Adrenal gland (tissue), 12 donors: Measurements from ENCODE around the gene FAM98C. TPM values are rescaled to one million over a fixed set of nuclear protein-coding genes. Genes with fewer than 3 reads are reported as not detected.

Source experiments
- DNase-seq, 7 donors: peaks; one replicate each; pipeline ENCODE4 v3.0.0-alpha.2; 2019 to 2020
- H3K27ac ChIP-seq, 5 donors: fragments of 200-600 bp; sonication (generic) in 4 of 5; 1 replicate in 3 of 5; 2 replicates in 2 of 5; pipeline versions ENCODE4 v1.5.1 to v1.8.0; 2016 to 2020; ENCODE audit warnings: mild to moderate bottlenecking in 1 of 5
- H3K27me3 ChIP-seq: fragments of 200-600 bp; 2 replicates; pipeline ENCODE4 v1.8.0; 2021
- H3K36me3 ChIP-seq, 2 donors: fragments of 200-600 bp; replicated peaks in 1 of 2; 1 replicate in 1 of 2; 2 replicates in 1 of 2; pipeline versions ENCODE4 v1.5.1 to v1.8.0; 2018 to 2022
- H3K4me1 ChIP-seq, 2 donors: fragments of 200-600 bp; replicated peaks in 1 of 2; 1 replicate in 1 of 2; 2 replicates in 1 of 2; pipeline versions ENCODE4 v1.5.1 to v1.8.0; 2018 to 2021
- H3K4me3 ChIP-seq, 4 donors: fragments of 200-600 bp; sonication (generic) in 3 of 4; one replicate each; pipeline ENCODE4 v1.5.1; 2016 to 2018
- H3K9me3 ChIP-seq, 3 donors: fragments of 200-600 bp; sonication (generic) in 1 of 3; replicated peaks in 1 of 3; 1 replicate in 2 of 3; 2 replicates in 1 of 3; pipeline versions ENCODE4 v1.5.1 to v1.8.0; 2016 to 2021
- POLR2A ChIP-seq, 2 donors: fragments of 450-650 bp; IDR thresholded peaks; one replicate each; pipeline ENCODE4 v1.6.1; 2017; ENCODE audit warnings: antibody characterized with exemption in 2 of 2, mild to moderate bottlenecking in 2 of 2, moderate library complexity in 1 of 2
- WGBS, 4 donors: extraction: QIAGEN DNeasy Blood & Tissue Kit in 2 of 4; methylation state at CpG; one replicate each; pipeline versions ENCODE4 v1.1.5 to v1.1.7; 2013 to 2017; 5-methylcytosine and 5-hydroxymethylcytosine counted together
- intact Hi-C, 2 donors: fragments of 100-400 bp; cut with DNase I; formaldehyde crosslinking; loops; one replicate each; pipeline versions ENCODE4 v1.14.1 to v1.15.0; 2022 to 2023
- polyA plus RNA-seq, 3 donors: library from polyadenylated mRNA; stranded (reverse); fragments of 200-250 nt in 2 of 3; fragments of 350-450 nt in 1 of 3; fragmentation: Illumina TruSeq in 1 of 3; extraction: RNeasy Lipid Tissue Mini Kit (QIAGEN cat#74804) in 1 of 3; gene quantifications; one replicate each; pipeline ENCODE4 v1.2.3, GENCODE V29; 2013 to 2014
- total RNA-seq, 9 donors: library from RNA; depleted of rRNA in 4 of 9; stranded (reverse); fragments of >200 nt in 4 of 9; fragments of 120-200 nt in 1 of 9; fragmentation: NEBNext Ultra II Directional in 1 of 9; extraction: Animal tissue kit (Norgen Biotek cat#: 25700) in 1 of 9; gene quantifications; one replicate each; pipeline versions ENCODE4 v1.1.0 to v1.2.4, GENCODE V29; 2013 to 2023
- TF ChIP-seq, protein P1 (sequence below), 6 experiments: fragments of 450-650 bp in 4 of 6; fragments of 200-600 bp in 2 of 6; sonication (generic) in 1 of 6; IDR thresholded peaks; 1 replicate in 5 of 6; 2 replicates in 1 of 6; pipeline versions ENCODE4 v1.5.1 to v1.8.0; 2016 to 2021; ENCODE audit warnings: antibody characterized with exemption in 6 of 6, mild to moderate bottlenecking in 2 of 6, moderate library complexity in 1 of 6
- donor health status: healthy with polysubstance abuse.
- donor health status: Bipolar disorder and iron deficiency.
- donor health status: DM: yes; HTN: yes; CAD: no.
- donor health status: DM: no; HTN: no; CAD: no.
- donor health status: DM: no; HTN: no; CAD: no.
- donor health status: DM: yes; HTN: yes; CAD: no.

FAM98C gene
- total and polyA plus RNA-seq, 12 donors: 5.3 to 33.5 (median 17.0) TPM

- Histone ChIP-seq H3K9me3 (no peaks in the 10 kb centered on the region), H3K36me3 (no peaks in the 10 kb centered on the region), H3K4me3 (no peak overlapping the region), H3K27ac (no peak overlapping the region), H3K27me3 (no peaks in the 10 kb centered on the region), H3K4me1 (peaks cover 2 to 3% of the 10 kb centered on the region in 2 donors)
- intact Hi-C loops: loop anchor here in 1 of 2 donors (5.0 kb wide), 1 partner anchor 33 kb away; the partner anchor contains the start of gene CATSPERG
- 66 to 80% (median 74%) methylated on average over 12 of the region's 12 CpGs for WGBS, 4 donors
- no peak for DNase-seq
- TF ChIP-seq POLR2A (IDR thresholded peaks at IDR 0.05): no peak
- TF ChIP-seq, protein P1, sequence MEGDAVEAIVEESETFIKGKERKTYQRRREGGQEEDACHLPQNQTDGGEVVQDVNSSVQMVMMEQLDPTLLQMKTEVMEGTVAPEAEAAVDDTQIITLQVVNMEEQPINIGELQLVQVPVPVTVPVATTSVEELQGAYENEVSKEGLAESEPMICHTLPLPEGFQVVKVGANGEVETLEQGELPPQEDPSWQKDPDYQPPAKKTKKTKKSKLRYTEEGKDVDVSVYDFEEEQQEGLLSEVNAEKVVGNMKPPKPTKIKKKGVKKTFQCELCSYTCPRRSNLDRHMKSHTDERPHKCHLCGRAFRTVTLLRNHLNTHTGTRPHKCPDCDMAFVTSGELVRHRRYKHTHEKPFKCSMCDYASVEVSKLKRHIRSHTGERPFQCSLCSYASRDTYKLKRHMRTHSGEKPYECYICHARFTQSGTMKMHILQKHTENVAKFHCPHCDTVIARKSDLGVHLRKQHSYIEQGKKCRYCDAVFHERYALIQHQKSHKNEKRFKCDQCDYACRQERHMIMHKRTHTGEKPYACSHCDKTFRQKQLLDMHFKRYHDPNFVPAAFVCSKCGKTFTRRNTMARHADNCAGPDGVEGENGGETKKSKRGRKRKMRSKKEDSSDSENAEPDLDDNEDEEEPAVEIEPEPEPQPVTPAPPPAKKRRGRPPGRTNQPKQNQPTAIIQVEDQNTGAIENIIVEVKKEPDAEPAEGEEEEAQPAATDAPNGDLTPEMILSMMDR (IDR thresholded peaks at IDR 0.05): no peak
These were observed 32.6 kb upstream of the FAM98C start for GRCh38 chr19:38370299-38370698.

DNA sequence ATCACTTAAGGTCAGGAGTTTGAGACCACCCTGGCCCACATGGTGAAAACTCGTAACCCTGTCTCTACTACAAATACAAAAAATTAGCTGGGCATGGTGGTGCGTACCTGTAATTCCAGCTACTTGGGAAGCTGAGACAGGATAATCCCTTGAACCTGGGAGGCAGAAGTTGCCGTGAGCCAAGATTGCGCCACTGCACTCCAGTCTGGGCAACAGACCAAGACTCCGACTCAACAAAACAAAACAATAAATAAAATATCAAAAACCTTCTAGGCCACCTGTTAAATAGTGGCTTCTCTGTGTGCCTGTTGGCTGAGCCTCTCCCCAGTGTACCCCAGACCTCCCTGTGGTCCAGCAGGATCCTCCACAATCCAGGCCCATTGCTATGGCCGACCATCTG, 31.8 kb upstream of the FAM98C start:
- H3K4me3 ChIP-seq: no peak overlapping the region
- TF ChIP-seq POLR2A (IDR thresholded peaks at IDR 0.05): no peak
- TF ChIP-seq, protein P1 (IDR thresholded peaks at IDR 0.05): no peak
- intact Hi-C loops: loop anchor here in 1 of 2 donors (5.0 kb wide), 1 partner anchor 34 kb away; the partner anchor contains the start of gene CATSPERG

DNA sequence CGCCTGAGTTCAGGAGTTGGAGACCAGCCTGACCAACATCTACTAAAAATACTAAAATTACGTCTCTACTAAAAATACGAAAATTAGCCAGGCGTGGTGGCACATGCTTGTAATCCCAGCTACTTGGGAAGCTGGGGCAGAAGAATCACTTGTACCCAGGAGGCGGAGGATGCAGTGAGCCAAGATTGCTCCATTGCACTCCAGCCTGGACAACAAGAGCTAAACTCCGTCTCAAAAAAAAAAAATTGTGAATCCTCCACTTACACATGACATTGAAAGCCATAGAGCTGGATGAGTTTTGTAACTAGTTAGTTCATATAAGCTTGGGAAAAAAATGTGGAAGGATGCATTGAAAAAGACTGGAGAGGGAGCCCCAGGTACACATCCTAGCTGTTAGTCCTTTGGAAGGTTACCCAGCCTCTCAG, 29.0 kb upstream of the FAM98C start:
- TF ChIP-seq, protein P1 (IDR thresholded peaks at IDR 0.05): no peak
- no peak for TF ChIP-seq POLR2A (IDR thresholded peaks at IDR 0.05)
- 58 to 69% (median 65%) methylated on average over 6 of the region's 6 CpGs for WGBS, 4 donors
- peaks cover 0 to 10% of the 10 kb centered on the region in 2 donors for H3K36me3 ChIP-seq
- H3K27me3 ChIP-seq: no peaks in the 10 kb centered on the region
- no peaks in the 10 kb centered on the region for H3K9me3 ChIP-seq
- peak overlapping the region in 4 of 5 donors; percentile 72 to 95 (median 89) for H3K27ac ChIP-seq
- H3K4me1 ChIP-seq: peaks cover 13 to 21% of the 10 kb centered on the region in 2 donors
- H3K4me3 ChIP-seq: peak overlapping the region in 1 of 4 donors; percentile 76
- intact Hi-C loops: loop anchor here in 1 of 2 donors (5.0 kb wide), 1 partner anchor 37 kb away; the partner anchor contains the start of gene CATSPERG
- DNase-seq: no peak

More for the DNA sequence above, 31.8 kb upstream of the FAM98C start:
- Histone ChIP-seq H3K36me3 (no peaks in the 10 kb centered on the region), H3K9me3 (no peaks in the 10 kb centered on the region), H3K27ac (no peak overlapping the region), H3K27me3 (no peaks in the 10 kb centered on the region), H3K4me1 (peaks cover 10% of the 10 kb centered on the region in 2 donors)
- WGBS, 4 donors: 58 to 69% (median 68%) methylated on average over 6 of the region's 6 CpGs
- DNase-seq: no peak

GRCh38 chr19:38374332-38375097, 28.4 kb upstream of the FAM98C start, which contains the start of gene PSMD8:
Gene PSMD8, plus strand, starts transcription at chr19:38374571. Its CDS starts 31 bp downstream, at chr19:38374602.
- TF ChIP-seq, protein P1 (IDR thresholded peaks at IDR 0.05): peak in 3 of 6 experiments; percentile 1 to 10 (median 4)
- TF ChIP-seq POLR2A (IDR thresholded peaks at IDR 0.05): peak; percentile 90 to 97
- DNase-seq: peak; percentile 98 to 100 (median 99)
- intact Hi-C loops: loop anchor here in 1 of 2 donors (5.0 kb wide), 1 partner anchor 37 kb away; the partner anchor contains the start of gene CATSPERG
- 0% methylated on average over 19 to 65 of the region's 65 CpGs for WGBS, 4 donors
- Histone ChIP-seq H3K9me3 (no peaks in the 10 kb centered on the region), H3K27ac (peak within 1 kb of the TSS in 4 of 5 donors; percentile 75 to 95 (median 89)), H3K4me1 (peaks cover 13 to 21% of the 10 kb centered on the region in 2 donors), H3K36me3 (peaks cover 0 to 16% of the 10 kb centered on the region in 2 donors), H3K4me3 (peak within 1 kb of the TSS; percentile 26 to 76 (median 67)), H3K27me3 (no peaks in the 10 kb centered on the region)
